ENCODE measurements around the gene ECD.
"Not testable (repeated sequence)": the region's sequence is repeated elsewhere in the genome, so short reads cannot be mapped to it uniquely, and the experiment has no call there.

ECD gene

GRCh38 chr10:73159038-73159648, 8.7 kb downstream of the ECD start:
- H3K4me3 ChIP-seq (ENCODE audit: low read length) = no peak overlapping the region
- DNase-seq (ENCODE audit: low read depth) = peak; percentile 84
- no peak overlapping the region for H3K9ac ChIP-seq (ENCODE audit: low read length)
- H3K4me1 ChIP-seq (ENCODE audit: control insufficient read depth, insufficient read depth, low read length) = peaks cover 14% of the 10 kb centered on the region
- no peaks in the 10 kb centered on the region for H3K27me3 ChIP-seq (replicated peaks; ENCODE audit: control insufficient read depth, insufficient read depth, low read length)
- peaks cover 59% of the 10 kb centered on the region for H3K36me3 ChIP-seq (ENCODE audit: control insufficient read depth, insufficient read depth, low read length, severe bottlenecking)
- no peaks in the 10 kb centered on the region for H3K9me3 ChIP-seq (ENCODE audit: control insufficient read depth, low read length)

GRCh38 chr10:73156054-73156453, 11.8 kb downstream of the ECD start:
- Histone ChIP-seq H3K9me3 (ENCODE audit: control insufficient read depth, low read length) (no peaks in the 10 kb centered on the region), H3K9ac (ENCODE audit: low read length) (no peak overlapping the region), H3K4me1 (ENCODE audit: control insufficient read depth, insufficient read depth, low read length) (no peaks in the 10 kb centered on the region), H3K27me3 (replicated peaks; ENCODE audit: control insufficient read depth, insufficient read depth, low read length) (no peaks in the 10 kb centered on the region), H3K36me3 (ENCODE audit: control insufficient read depth, insufficient read depth, low read length, severe bottlenecking) (peaks cover 63% of the 10 kb centered on the region), H3K4me3 (ENCODE audit: low read length) (no peak overlapping the region)
- DNase-seq (ENCODE audit: low read depth) = no peak

GRCh38 chr10:73152009-73152408, 15.8 kb downstream of the ECD start:
- peaks cover 78% of the 10 kb centered on the region for H3K36me3 ChIP-seq (ENCODE audit: control insufficient read depth, insufficient read depth, low read length, severe bottlenecking)
- no peak overlapping the region for H3K4me3 ChIP-seq (ENCODE audit: low read length)
- no peaks in the 10 kb centered on the region for H3K4me1 ChIP-seq (ENCODE audit: control insufficient read depth, insufficient read depth, low read length)
- no peaks in the 10 kb centered on the region for H3K27me3 ChIP-seq (replicated peaks; ENCODE audit: control insufficient read depth, insufficient read depth, low read length)
- no peak for DNase-seq (ENCODE audit: low read depth)
- H3K9me3 ChIP-seq (ENCODE audit: control insufficient read depth, low read length) = no peaks in the 10 kb centered on the region
- H3K9ac ChIP-seq (ENCODE audit: low read length) = no peak overlapping the region

GRCh38 chr10:73150633-73151413, 17.0 kb downstream of the ECD start:
- H3K4me3 ChIP-seq (ENCODE audit: low read length); H3K9me3 ChIP-seq (ENCODE audit: control insufficient read depth, low read length); H3K27me3 ChIP-seq (replicated peaks; ENCODE audit: control insufficient read depth, insufficient read depth, low read length); DNase-seq (ENCODE audit: low read depth); H3K4me1 ChIP-seq (ENCODE audit: control insufficient read depth, insufficient read depth, low read length); H3K9ac ChIP-seq (ENCODE audit: low read length): not testable (repeated sequence)
- peaks cover 78% of the 10 kb centered on the region for H3K36me3 ChIP-seq (ENCODE audit: control insufficient read depth, insufficient read depth, low read length, severe bottlenecking)

GRCh38 chr10:73141603-73142002, 26.2 kb downstream of the ECD start:
- peaks cover 2% of the 10 kb centered on the region for H3K4me1 ChIP-seq (ENCODE audit: control insufficient read depth, insufficient read depth, low read length)
- H3K36me3 ChIP-seq (ENCODE audit: control insufficient read depth, insufficient read depth, low read length, severe bottlenecking) = peaks cover 90% of the 10 kb centered on the region
- no peak for DNase-seq (ENCODE audit: low read depth)
- no peaks in the 10 kb centered on the region for H3K27me3 ChIP-seq (replicated peaks; ENCODE audit: control insufficient read depth, insufficient read depth, low read length)
- no peak overlapping the region for H3K9ac ChIP-seq (ENCODE audit: low read length)
- H3K4me3 ChIP-seq (ENCODE audit: low read length) = no peak overlapping the region
- H3K9me3 ChIP-seq (ENCODE audit: control insufficient read depth, low read length) = no peaks in the 10 kb centered on the region

- H3K36me3 ChIP-seq (ENCODE audit: control insufficient read depth, insufficient read depth, low read length, severe bottlenecking) = peaks cover 90% of the 10 kb centered on the region
- H3K9me3 ChIP-seq (ENCODE audit: control insufficient read depth, low read length) = no peaks in the 10 kb centered on the region
- no peak for DNase-seq (ENCODE audit: low read depth)
Observed at GRCh38 chr10:73139251-73139650, 28.6 kb downstream of the ECD start.

GRCh38 chr10:73136627-73137026, 31.2 kb downstream of the ECD start:
- Histone ChIP-seq H3K9me3 (ENCODE audit: control insufficient read depth, low read length) (no peaks in the 10 kb centered on the region), H3K9ac (ENCODE audit: low read length) (no peak overlapping the region), H3K36me3 (ENCODE audit: control insufficient read depth, insufficient read depth, low read length, severe bottlenecking) (peaks cover 90% of the 10 kb centered on the region), H3K27me3 (replicated peaks; ENCODE audit: control insufficient read depth, insufficient read depth, low read length) (no peaks in the 10 kb centered on the region), H3K4me1 (ENCODE audit: control insufficient read depth, insufficient read depth, low read length) (peaks cover 5% of the 10 kb centered on the region), H3K4me3 (ENCODE audit: low read length) (no peak overlapping the region)
- DNase-seq (ENCODE audit: low read depth) = no peak

More at GRCh38 chr10:73139251-73139650, 28.6 kb downstream of the ECD start:
- no peaks in the 10 kb centered on the region for H3K27me3 ChIP-seq (replicated peaks; ENCODE audit: control insufficient read depth, insufficient read depth, low read length)
- H3K4me1 ChIP-seq (ENCODE audit: control insufficient read depth, insufficient read depth, low read length) = peaks cover 2% of the 10 kb centered on the region
- H3K4me3 ChIP-seq (ENCODE audit: low read length) = no peak overlapping the region
- peak overlapping the region; percentile 2 for H3K9ac ChIP-seq (ENCODE audit: low read length)

- peaks cover 96% of the 10 kb centered on the region for H3K36me3 ChIP-seq (ENCODE audit: control insufficient read depth, insufficient read depth, low read length, severe bottlenecking)
Observed at GRCh38 chr10:73134727-73135126, 33.1 kb downstream of the ECD start.

GRCh38 chr10:73131913-73132686, 35.7 kb downstream of the ECD start:
- Histone ChIP-seq H3K4me3 (ENCODE audit: low read length) (no peak overlapping the region), H3K9me3 (ENCODE audit: control insufficient read depth, low read length) (no peaks in the 10 kb centered on the region), H3K27me3 (replicated peaks; ENCODE audit: control insufficient read depth, insufficient read depth, low read length) (no peaks in the 10 kb centered on the region), H3K4me1 (ENCODE audit: control insufficient read depth, insufficient read depth, low read length) (peaks cover 12% of the 10 kb centered on the region), H3K36me3 (ENCODE audit: control insufficient read depth, insufficient read depth, low read length, severe bottlenecking) (peaks cover 88% of the 10 kb centered on the region), H3K9ac (ENCODE audit: low read length) (no peak overlapping the region)
- DNase-seq (ENCODE audit: low read depth) = no peak

More at GRCh38 chr10:73134727-73135126, 33.1 kb downstream of the ECD start:
- H3K9ac ChIP-seq (ENCODE audit: low read length) = no peak overlapping the region
- no peak overlapping the region for H3K4me3 ChIP-seq (ENCODE audit: low read length)
- no peak for DNase-seq (ENCODE audit: low read depth)
- no peaks in the 10 kb centered on the region for H3K9me3 ChIP-seq (ENCODE audit: control insufficient read depth, low read length)
- peaks cover 14% of the 10 kb centered on the region for H3K4me1 ChIP-seq (ENCODE audit: control insufficient read depth, insufficient read depth, low read length)
- H3K27me3 ChIP-seq (replicated peaks; ENCODE audit: control insufficient read depth, insufficient read depth, low read length) = no peaks in the 10 kb centered on the region

GRCh38 chr10:73131301-73131700, 36.5 kb downstream of the ECD start:
- DNase-seq (ENCODE audit: low read depth) = peak; percentile 18
- Histone ChIP-seq H3K36me3 (ENCODE audit: control insufficient read depth, insufficient read depth, low read length, severe bottlenecking) (peaks cover 83% of the 10 kb centered on the region), H3K27me3 (replicated peaks; ENCODE audit: control insufficient read depth, insufficient read depth, low read length) (no peaks in the 10 kb centered on the region), H3K9me3 (ENCODE audit: control insufficient read depth, low read length) (no peaks in the 10 kb centered on the region), H3K4me3 (ENCODE audit: low read length) (no peak overlapping the region), H3K9ac (ENCODE audit: low read length) (no peak overlapping the region), H3K4me1 (ENCODE audit: control insufficient read depth, insufficient read depth, low read length) (peaks cover 12% of the 10 kb centered on the region)

- no peaks in the 10 kb centered on the region for H3K9me3 ChIP-seq (ENCODE audit: control insufficient read depth, low read length)
- no peak for DNase-seq (ENCODE audit: low read depth)
- no peaks in the 10 kb centered on the region for H3K27me3 ChIP-seq (replicated peaks; ENCODE audit: control insufficient read depth, insufficient read depth, low read length)
- H3K4me3 ChIP-seq (ENCODE audit: low read length) = no peak overlapping the region
- H3K4me1 ChIP-seq (ENCODE audit: control insufficient read depth, insufficient read depth, low read length) = peaks cover 6% of the 10 kb centered on the region
- H3K9ac ChIP-seq (ENCODE audit: low read length) = no peak overlapping the region
- peaks cover 54% of the 10 kb centered on the region for H3K36me3 ChIP-seq (ENCODE audit: control insufficient read depth, insufficient read depth, low read length, severe bottlenecking)
Observed at GRCh38 chr10:73126343-73126742, 41.5 kb downstream of the ECD start.
